GM13977 (cell line): ENCODE measurements around the gene SWT1.

ENCODE experiments used
- DNase-seq: peaks from one replicate; pipeline ENCODE4 v3.0.0; 2012; ENCODE audit warnings: low spot score
- CTCF ChIP-seq: IDR thresholded peaks from 2 replicates; pipeline ENCODE4 v1.5.1; 2012; ENCODE audit warnings: mild to moderate bottlenecking, control low read depth; ENCODE audit not compliant: insufficient read depth; ENCODE audit errors: extremely low read depth, missing control alignments
- in situ Hi-C: fragments of 300-500 bp; cut with MboI; formaldehyde crosslinking; loops from one replicate; pipeline ENCODE4 v1.12.0; 2022; ENCODE audit warnings: low sequenced_read_pairs, low pct_unique_long_range_greater_than_20kb, mixed read lengths, inconsistent platforms; ENCODE audit not compliant: unreplicated experiment

The SWT1 gene

GRCh38 chr1:185284116-185284515 lies 127.1 kb downstream of the SWT1 start:
- TF ChIP-seq CTCF: no peak
- in situ Hi-C loops: no loop called here
- no peak for DNase-seq

GRCh38 chr1:185284533-185285276 lies 127.7 kb downstream of the SWT1 start:
- in situ Hi-C loops: no loop called here
- no peak for DNase-seq

DNA sequence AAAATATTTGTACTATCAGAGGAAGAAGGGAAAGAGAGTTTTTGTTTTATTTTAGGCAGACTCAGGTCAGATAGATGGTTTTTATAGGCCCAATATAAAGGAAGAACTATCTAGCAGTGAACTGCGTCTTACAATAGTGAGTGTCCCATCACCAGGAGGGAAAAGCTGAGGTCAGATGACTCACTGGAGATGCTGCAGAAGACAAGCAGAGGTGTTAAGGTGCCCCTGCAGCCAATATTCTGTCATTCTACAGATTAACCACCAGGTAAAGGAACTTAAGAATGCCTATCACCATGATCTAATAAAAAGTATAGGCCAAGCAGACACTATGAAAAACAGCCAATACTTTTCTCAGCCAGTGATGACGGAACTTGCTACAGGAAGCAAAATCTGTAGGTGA lies 130.5 kb downstream of the SWT1 start:
- no peak for TF ChIP-seq CTCF
- no peak for DNase-seq
- in situ Hi-C loops: no loop called here

More at GRCh38 chr1:185284533-185285276, 127.7 kb downstream of the SWT1 start:
- no peak for TF ChIP-seq CTCF

DNA sequence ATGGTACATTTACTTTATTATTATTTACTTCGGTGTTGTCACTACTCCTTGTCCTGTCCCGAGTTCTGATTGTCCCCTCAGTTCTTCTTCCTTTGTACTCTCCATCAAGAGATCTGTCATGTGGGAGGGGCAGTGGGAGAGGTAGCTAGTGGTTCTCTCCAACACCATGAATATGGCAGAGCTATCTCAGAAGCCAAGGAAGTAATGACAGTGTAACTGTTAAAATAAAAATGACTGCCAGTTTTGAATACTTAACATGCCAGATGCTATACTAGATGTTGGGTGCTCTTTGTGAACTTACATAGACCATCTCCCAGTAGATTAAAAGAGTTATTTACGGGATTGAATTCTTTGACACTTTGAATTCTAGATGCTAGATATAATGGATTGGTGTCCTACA lies 131.5 kb downstream of the SWT1 start:
- in situ Hi-C loops: no loop called here
- TF ChIP-seq CTCF: no peak
- DNase-seq: no peak

DNA sequence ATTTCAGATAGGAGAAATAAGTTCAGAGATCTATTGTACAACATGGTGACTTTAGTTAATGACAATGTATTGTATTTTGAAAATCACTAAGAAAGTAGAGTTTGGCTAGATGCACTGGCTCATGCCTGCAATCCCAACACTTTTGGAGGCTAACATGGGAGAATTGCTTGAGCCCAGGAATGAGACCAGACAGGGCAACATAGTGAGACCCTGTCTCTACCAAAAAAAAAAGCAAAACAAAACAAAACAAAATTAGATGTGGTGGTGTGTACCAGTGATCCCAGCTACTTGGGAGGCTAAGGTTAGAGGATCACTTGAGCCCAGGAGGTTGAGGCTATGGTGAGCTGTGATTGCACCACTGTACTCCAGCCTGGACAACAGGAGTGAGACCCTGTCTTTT lies 132.9 kb downstream of the SWT1 start:
- DNase-seq: no peak
- in situ Hi-C loops: no loop called here
- no peak for TF ChIP-seq CTCF

- no peak for DNase-seq
- no peak for TF ChIP-seq CTCF
- in situ Hi-C loops: no loop called here
Measured at GRCh38 chr1:185291159-185291558, 134.2 kb downstream of the SWT1 start.
